Brain microvascular endothelial cell (primary cell): ENCODE results near the gene PADI2.

ENCODE experiments used
- DNase-seq: peaks from one replicate; pipeline ENCODE4 v3.0.0-alpha.2; 2020
- H3K27ac ChIP-seq: fragments of 250-450 bp; sonication (Bioruptor Pico); 2 replicates; pipeline ENCODE4 v1.5.1; 2020; ENCODE audit warnings: mild to moderate bottlenecking, moderate library complexity
- H3K27me3 ChIP-seq: fragments of 250-450 bp; sonication (Bioruptor Pico); replicated peaks from 2 replicates; pipeline ENCODE4 v1.5.1; 2020; ENCODE audit warnings: mild to moderate bottlenecking
- H3K36me3 ChIP-seq: fragments of 250-450 bp; sonication (Bioruptor Pico); replicated peaks from 2 replicates; pipeline ENCODE4 v1.5.1; 2020; ENCODE audit warnings: mild to moderate bottlenecking
- H3K4me3 ChIP-seq: 2 replicates; pipeline ENCODE4 v1.5.1; 2011; ENCODE audit warnings: low read depth, mild to moderate bottlenecking, control low read depth, low read length, moderate library complexity
- CTCF ChIP-seq: IDR thresholded peaks from 2 replicates; pipeline ENCODE4 v1.5.1; 2011; ENCODE audit warnings: low read depth, mild to moderate bottlenecking, moderate library complexity, low read length, control low read depth, inconsistent platforms; ENCODE audit errors: missing control alignments
- in situ Hi-C: cut with HindIII; loops from 2 replicates; pipeline ENCODE4 v1.10.0; 2017; ENCODE audit warnings: low sequenced_read_pairs, low pct_ligation_motif_present

The PADI2 gene

DNA sequence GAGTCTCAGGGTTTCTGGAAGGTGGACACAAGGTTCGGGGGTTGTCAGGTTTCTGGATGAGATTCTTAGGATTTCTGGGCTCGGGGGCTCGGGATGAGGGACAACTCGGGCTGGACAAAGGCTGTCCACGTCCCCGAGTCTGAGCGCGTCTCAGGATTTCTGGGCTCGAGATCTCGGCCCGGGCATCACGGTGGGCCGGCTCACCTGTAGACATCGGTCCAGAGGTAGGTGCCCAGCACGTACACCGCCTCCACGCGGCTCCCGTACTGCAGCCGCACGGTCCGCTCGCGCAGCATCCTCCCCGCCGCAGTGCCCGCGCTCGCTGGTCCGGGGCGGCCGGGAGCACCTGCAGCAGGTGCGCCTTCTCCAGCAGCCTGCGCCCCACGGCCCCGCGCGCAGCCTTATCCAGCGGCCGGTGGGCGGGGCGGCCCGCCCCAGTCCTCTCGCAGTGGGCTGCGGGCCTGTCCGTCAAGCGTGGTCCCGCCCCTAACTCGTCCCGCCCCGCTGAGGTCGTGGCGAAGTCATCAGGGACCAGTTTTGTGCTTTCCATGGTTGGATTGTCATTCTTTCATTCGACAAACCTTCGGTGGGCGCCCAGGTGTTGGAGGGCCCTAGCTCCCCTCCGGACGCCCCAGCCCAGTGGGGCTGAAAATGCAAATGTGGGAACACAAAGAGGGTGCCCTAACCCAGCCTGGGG is at the start of gene PADI2:
PADI2 (minus strand) TSS at position 376 of the 697 bp plus-strand sequence; CDS start at position 296, 80 bp downstream.
- in situ Hi-C loops = no loop called here
- peak within 1 kb of the TSS; percentile 24 for H3K4me3 ChIP-seq
- TF ChIP-seq CTCF = no peak
- H3K36me3 ChIP-seq = no peaks in the 10 kb centered on the region
- peak; percentile 12 for DNase-seq
- no peak within 1 kb of the TSS for H3K27ac ChIP-seq
- H3K27me3 ChIP-seq = peaks cover 14% of the 10 kb centered on the region

DNA sequence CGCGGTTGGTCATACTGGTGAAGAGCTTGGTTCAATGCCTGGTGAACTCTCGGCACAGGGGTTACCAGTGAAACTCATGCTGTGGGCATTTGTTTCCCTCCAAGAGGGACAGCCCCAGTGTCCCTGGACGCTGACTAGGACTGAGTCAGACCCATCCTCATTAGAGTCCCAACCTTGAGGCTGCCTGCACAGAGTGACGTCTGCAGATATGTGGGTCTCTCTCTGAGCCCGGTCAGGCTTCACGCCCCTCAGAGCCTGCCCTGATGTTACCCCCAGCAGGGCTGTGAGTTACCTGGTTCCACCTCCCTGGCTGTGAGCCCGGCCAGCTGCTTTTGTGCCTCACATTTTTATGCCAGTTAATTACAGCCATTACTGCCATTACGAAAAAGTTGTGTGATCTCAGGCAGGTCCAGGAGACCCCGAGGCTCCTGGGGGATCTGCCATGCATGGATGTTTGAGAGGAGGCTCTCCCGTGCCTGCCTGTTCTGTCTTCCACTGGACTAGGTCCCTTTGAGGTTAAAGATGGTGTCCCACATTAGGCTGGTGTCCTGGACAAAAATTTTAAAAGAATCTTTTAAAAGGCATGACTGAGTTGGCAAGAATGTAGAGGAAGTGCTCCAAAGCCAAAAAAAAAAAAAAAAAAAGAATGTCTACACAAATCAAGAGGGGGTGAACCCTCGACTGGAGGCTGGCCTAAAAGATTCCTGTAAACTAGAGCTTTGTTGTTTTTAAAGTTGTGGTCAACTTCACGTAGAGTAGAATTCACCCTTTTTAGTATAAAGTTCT is 49.0 kb upstream of the PADI2 start:
- H3K36me3 ChIP-seq = no peaks in the 10 kb centered on the region
- H3K27me3 ChIP-seq = no peaks in the 10 kb centered on the region
- peak; percentile 74 for DNase-seq
- no peak overlapping the region for H3K4me3 ChIP-seq
- no peak for TF ChIP-seq CTCF
- in situ Hi-C loops = no loop called here
- peak overlapping the region; percentile 84 for H3K27ac ChIP-seq

GRCh38 chr1:17167786-17168090 is 48.5 kb upstream of the PADI2 start:
- TF ChIP-seq CTCF = no peak
- in situ Hi-C loops = no loop called here
- no peak overlapping the region for H3K4me3 ChIP-seq
- DNase-seq = no peak
- no peaks in the 10 kb centered on the region for H3K36me3 ChIP-seq
- H3K27me3 ChIP-seq = no peaks in the 10 kb centered on the region
- H3K27ac ChIP-seq = peak overlapping the region; percentile 84

- no peak for DNase-seq
- H3K36me3 ChIP-seq = no peaks in the 10 kb centered on the region
- no peaks in the 10 kb centered on the region for H3K27me3 ChIP-seq
- in situ Hi-C loops = no loop called here
- TF ChIP-seq CTCF = no peak
- H3K4me3 ChIP-seq = no peak overlapping the region
- no peak overlapping the region for H3K27ac ChIP-seq
Observed at GRCh38 chr1:17167041-17167785, 48.0 kb upstream of the PADI2 start.

DNA sequence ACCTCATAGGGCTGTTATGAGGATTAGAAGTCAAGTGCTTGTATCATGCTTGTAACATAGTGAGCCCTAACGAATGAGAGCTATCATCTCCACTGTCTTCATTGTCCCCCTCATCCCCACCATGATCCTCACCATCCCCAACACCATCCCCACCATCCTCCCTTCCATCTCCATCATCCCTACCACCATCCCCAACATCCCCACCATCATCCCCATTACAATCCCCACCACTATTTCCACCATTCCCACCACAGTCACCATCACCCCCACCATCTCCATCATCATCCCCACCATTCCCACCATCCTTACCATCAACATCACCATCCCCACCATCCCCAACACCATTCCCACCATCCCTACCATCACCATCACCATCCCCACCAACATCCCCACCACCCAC is 46.6 kb upstream of the PADI2 start:
- in situ Hi-C loops = no loop called here
- no peak for TF ChIP-seq CTCF

More for the DNA sequence above, 46.6 kb upstream of the PADI2 start:
- Histone ChIP-seq H3K4me3 (no peak overlapping the region), H3K36me3 (no peaks in the 10 kb centered on the region), H3K27ac (no peak overlapping the region), H3K27me3 (no peaks in the 10 kb centered on the region)
- no peak for DNase-seq
